Measurements from ENCODE around the gene VPS4B.

The VPS4B gene

DNA sequence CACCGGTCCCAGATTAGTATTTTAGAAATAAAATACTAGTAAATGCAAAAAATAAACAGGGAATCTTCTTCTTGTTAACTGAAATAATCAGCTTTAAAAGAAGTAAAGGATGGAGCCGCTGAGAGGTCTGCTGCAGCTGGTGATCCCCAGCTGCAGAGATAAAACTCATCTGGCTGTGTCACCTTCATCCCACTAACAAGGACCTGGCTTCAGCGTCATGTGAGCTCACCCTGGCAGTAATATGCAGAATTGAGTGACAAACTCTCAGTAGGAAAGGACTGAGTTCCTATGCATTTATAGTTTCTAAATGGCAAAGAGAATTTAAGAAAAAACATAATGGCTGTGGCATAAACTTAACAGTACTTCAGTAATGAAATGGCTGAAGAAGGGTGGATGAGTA, 27.3 kb downstream of the VPS4B start:
- TF ChIP-seq, protein P1, sequence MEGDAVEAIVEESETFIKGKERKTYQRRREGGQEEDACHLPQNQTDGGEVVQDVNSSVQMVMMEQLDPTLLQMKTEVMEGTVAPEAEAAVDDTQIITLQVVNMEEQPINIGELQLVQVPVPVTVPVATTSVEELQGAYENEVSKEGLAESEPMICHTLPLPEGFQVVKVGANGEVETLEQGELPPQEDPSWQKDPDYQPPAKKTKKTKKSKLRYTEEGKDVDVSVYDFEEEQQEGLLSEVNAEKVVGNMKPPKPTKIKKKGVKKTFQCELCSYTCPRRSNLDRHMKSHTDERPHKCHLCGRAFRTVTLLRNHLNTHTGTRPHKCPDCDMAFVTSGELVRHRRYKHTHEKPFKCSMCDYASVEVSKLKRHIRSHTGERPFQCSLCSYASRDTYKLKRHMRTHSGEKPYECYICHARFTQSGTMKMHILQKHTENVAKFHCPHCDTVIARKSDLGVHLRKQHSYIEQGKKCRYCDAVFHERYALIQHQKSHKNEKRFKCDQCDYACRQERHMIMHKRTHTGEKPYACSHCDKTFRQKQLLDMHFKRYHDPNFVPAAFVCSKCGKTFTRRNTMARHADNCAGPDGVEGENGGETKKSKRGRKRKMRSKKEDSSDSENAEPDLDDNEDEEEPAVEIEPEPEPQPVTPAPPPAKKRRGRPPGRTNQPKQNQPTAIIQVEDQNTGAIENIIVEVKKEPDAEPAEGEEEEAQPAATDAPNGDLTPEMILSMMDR (IDR thresholded peaks at IDR 0.05; ENCODE audit: insufficient read depth, low read length, missing control alignments), result no peak
- POLR2A ChIA-PET, result no interaction called here
- CTCF ChIA-PET, result interaction anchor here (1.1 kb wide), 1 partner anchor 41 kb away, joined by 4 read pairs; no protein-coding TSS in a partner anchor
- no peak overlapping the region for H3K4me3 ChIP-seq (ENCODE audit: low read depth, low read length)
- no peak for DNase-seq (ENCODE audit: low read depth, low spot score)

DNA sequence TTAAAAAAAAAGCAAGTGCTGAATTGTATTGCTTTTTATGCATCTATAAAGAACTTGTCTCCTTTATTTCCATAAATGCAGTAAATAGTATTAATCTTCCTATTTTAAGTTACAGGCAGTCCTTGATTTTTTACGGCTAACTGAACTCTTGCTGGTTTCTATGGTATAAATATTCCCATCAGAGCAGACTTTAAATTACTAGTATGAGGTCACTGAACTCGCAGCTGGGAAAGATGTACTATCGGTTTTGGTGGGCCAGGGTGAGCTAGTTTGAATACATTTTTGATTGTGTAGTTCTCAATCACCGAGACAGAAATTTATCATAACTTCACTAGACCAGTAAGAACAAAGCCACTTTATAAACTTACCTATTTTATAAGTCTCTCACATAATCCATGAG, 34.4 kb downstream of the VPS4B start:
- CTCF ChIA-PET, result no interaction called here
- TF ChIP-seq, protein P1 (IDR thresholded peaks at IDR 0.05; ENCODE audit: insufficient read depth, low read length, missing control alignments), result no peak
- no peak overlapping the region for H3K4me3 ChIP-seq (ENCODE audit: low read depth, low read length)
- DNase-seq (ENCODE audit: low read depth, low spot score), result no peak
- POLR2A ChIA-PET, result no interaction called here

DNA sequence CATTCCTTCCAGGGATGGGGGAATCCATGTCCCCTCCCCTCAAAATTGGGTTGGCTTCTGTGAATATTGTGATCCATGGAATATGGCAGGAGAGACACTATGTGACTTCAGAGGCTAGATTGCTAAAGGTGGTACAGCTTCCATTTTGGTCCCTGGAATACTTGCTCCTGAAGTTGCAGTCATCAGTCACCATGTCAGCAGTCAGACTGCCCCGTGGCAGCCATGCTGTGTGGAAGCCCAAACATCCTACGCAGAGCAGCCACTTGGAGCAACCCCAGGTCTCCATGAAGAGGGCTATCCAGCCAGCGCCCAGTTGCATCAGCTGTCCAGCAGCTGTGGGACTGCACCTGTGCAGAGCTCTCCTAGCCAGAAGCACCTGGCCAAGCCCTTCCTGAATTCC, 39.4 kb downstream of the VPS4B start:
- TF ChIP-seq, protein P1 (IDR thresholded peaks at IDR 0.05; ENCODE audit: insufficient read depth, low read length, missing control alignments), result no peak
- POLR2A ChIA-PET, result interaction anchor here (0.6 to 1.0 kb wide), 2 partner anchors 16 to 26 kb away, joined by 3 read pairs; partner anchors contain the start of gene KDSR
- CTCF ChIA-PET, result interaction anchor here (0.9 to 1.1 kb wide), 2 partner anchors 14 to 31 kb away, joined by 3 read pairs; no protein-coding TSS in a partner anchor

DNA sequence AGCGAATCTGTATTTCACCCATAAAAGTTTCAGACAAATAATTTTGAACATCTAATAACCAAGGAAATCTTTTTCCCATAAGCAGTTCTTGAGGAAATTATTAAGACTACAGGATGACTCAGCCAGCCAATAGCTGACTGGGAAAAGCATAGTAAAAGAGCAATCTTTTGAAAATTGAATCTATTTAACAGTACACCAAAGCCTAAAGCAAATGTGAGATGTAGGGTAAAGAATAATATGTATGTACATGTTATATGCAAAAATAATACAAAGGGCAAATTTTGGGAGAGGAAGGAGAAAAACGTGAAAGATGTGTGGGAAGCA, 42.7 kb downstream of the VPS4B start:
- no peak overlapping the region for H3K4me3 ChIP-seq (ENCODE audit: low read depth, low read length)
- TF ChIP-seq, protein P1 (IDR thresholded peaks at IDR 0.05; ENCODE audit: insufficient read depth, low read length, missing control alignments), result no peak
- DNase-seq (ENCODE audit: low read depth, low spot score), result no peak
- CTCF ChIA-PET, result interaction anchor here (0.6 kb wide), 1 partner anchor 60 kb away, joined by 3 read pairs; no protein-coding TSS in a partner anchor
- POLR2A ChIA-PET, result no interaction called here

More for the DNA sequence above, 39.4 kb downstream of the VPS4B start:
- no peak for DNase-seq (ENCODE audit: low read depth, low spot score)
- no peak overlapping the region for H3K4me3 ChIP-seq (ENCODE audit: low read depth, low read length)

DNA sequence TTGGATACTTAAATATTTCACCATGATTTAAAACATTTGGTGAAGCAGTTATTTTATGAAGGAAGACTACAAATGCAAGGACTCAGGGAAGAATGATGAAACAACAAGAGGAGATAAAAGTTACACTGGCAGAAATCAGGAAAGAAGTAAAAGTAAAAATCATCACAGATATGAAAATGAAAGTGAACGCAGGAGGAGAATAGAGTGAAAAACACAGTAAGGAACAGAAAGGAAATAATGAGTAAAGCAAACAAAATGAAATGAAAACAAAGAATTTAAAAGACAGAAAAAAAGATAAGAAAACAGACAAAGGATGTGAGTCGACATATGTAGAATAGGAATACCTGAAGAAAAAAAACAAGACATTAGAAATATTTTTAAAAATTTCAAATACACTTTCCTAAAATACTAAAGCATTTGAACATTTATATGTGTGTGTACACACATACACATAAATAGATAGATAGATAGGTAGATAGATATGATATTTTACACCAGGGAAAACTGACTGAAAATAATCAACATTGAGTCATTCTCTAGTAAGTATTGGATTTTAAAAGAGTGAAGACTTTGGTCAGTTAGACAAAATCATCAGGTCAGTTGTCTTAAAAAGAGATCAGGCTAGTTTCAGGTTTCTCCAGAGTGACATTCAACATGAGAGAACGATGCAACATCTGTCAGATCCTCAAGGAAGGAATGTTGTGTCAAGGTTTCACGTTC, 43.2 kb downstream of the VPS4B start:
- ChIA-PET CTCF (no interaction called here), POLR2A (no interaction called here)
- no peak overlapping the region for H3K4me3 ChIP-seq (ENCODE audit: low read depth, low read length)
- TF ChIP-seq, protein P1 (IDR thresholded peaks at IDR 0.05; ENCODE audit: insufficient read depth, low read length, missing control alignments), result no peak
- DNase-seq (ENCODE audit: low read depth, low spot score), result no peak

DNA sequence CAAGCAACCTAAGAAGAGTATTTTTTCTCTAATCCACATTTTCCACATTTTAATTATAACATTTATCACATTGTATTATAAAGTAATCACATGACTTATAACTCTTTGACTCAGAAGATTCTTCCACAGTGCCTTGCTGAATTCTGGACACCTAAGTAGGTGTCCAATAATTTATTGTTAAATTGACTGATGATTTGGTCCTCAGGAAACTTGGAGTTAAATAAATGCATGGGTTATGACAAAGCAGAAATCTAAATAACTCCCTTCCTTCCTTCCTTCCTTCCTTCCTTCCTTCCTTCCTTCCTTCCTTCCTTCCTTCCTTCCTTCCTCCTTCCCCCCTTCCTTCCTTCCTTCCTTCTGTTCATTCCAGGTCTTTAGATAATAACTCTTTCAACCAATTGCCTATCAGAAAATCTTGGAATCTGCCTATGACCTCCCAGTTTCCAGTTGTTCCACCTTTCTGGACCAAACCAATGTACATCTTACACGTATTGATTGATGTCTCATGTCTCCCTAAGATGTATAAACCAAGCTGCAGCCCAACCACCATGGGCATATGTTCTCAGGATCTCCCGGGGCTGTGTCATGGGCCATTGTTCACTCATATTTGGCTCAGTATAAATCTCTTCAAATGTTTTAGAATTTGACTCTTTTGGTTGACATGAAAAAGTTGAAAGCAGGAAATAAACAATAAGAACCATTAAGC, 44.8 kb downstream of the VPS4B start:
- ChIA-PET CTCF (no interaction called here), POLR2A (no interaction called here)
- DNase-seq (ENCODE audit: low read depth, low spot score), result no peak
- TF ChIP-seq, protein P1 (IDR thresholded peaks at IDR 0.05; ENCODE audit: insufficient read depth, low read length, missing control alignments), result no peak
- H3K4me3 ChIP-seq (ENCODE audit: low read depth, low read length), result no peak overlapping the region
